GM03348 (cell line): ENCODE results near the gene GLS.
"Not testable (repeated sequence)": the region's sequence is repeated elsewhere in the genome, so short reads cannot be mapped to it uniquely, and the experiment has no call there.

ENCODE experiments used
- DNase-seq: peaks from one replicate; pipeline ENCODE4 v3.0.0; 2012; ENCODE audit warnings: low spot score

Gene GLS

DNA sequence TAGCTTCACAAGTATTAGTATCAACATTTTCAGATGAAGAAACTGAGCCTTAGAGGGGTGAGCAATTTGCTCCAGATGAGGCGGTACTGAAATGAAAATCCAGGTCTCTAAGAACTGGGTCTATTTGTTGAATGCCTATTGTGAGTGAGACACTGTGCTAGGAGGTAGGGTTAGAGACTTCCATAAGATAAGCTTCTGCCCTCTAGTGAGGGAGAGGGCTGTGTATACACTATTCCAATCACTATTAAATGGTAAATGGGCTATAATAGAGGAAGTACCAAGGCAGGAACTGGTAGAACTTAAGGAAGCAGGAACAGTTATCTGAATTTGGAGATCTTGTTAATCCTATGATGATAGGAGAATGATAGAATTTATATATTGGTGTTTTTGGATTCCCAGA is 23.6 kb upstream of the GLS start:
- no peak for DNase-seq

DNA sequence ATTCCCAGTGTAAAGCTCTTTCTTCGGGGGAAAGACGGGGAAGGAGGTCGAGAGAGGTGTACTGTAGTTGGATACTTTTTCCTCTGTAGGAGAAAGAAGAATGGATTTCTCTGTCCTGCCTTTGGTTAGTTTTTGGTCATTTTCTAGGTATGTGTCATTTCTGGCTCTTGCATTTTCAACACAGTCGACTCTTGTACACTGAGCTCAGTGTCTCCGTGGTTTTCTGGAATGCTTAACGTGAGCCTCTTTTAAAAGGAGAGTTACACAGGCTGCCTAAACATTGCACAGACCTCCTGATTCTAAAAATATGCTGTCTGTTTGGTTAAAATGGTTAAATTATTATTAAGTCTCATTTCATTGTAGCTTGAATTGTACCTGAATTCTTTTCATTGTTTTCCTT is 21.8 kb upstream of the GLS start:
- peak; percentile 44 for DNase-seq

DNA sequence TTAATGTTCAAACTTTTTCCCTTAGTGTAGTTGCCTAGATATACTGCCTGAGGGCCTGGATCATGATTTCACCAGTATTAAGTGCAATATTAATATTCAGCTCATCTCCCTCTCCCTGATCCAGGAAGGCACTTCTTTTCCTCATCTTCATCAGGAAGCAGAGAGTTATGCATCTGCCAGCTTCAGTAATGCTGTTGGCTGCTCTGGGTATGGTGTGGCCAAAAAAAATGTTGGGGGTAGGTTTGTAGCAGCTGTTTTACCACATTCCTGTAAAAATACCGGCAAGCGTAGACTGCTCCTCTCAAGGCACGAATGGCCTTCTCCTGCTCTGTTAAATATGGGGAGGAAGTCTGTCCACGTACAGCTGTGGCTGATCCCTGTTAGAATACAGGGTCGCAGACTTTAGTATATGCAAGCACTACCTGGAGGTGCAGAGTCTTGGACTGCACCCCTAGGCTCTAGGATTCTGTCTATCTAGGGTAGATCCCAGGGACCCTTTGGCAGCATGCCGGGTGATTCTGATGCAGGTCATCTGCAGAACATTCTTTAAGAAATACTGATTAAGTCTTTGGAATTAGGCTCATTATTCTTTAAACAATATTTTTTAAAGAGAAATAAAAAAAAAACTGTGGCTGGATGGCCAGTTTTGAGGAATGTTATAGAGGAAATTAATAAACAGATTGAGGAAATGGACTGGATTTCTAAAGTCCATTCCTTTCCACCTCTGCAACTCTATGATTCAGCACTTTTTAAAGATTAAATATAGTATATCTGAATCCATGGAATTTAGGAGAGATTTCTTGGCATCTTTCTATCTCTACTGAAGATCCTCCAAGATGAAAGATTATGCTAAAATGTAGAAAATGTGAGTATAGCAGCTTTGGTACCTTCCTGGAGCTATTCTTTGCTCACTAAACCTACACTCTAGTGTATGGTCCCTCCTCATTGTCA is 21.0 kb upstream of the GLS start:
- peak; percentile 58 for DNase-seq

DNA sequence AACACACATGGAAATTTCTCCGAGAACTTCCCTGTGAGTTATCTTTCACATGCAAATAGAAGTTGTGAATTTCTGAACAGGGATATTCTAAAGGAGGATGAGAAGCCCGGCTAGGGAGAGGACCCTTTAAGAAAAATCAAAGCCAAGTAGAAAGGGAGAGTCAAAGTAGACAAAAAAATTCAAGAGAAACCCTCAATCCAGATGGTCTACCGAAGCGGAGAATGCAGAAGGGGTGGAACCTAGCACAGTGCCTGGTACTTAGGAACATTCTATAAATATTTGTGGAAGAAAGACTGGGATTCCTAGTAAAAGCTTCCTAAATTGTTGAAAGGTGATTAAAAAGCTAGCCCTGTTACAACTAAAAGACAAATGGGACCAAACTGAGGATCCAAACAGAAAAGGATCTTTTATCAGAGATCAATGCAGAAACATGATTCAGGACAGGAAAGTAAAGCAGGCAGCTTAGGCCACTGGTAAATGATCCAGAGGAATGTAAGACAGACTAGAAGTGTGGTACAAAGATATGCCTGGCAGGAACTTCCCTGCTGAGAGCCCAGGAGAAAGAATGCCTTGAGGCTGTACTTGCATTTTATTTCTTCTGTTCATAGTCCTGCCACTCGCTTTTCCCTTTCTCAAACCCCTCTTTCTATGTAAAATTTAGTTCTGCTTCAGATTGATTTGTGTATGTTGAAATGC is 19.5 kb upstream of the GLS start:
- DNase-seq: peak; percentile 53

DNA sequence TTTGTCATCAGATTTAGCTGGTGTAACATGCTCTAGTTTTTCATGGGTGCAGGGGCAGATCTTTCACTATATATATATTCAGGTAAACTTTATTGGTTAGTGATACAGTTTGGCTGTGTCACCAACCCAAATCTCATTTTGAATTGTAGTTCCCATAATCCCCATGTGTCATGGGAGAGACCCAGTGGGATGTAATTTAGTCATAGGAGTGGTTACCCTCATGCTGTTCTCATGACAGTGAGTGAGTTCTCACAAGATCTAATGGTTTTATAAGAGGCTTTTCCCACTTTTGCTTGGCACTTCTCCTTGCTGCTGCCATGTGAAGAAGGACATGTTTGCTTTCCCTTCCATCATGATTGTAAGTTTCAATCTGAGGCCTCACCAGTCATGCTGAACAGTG is 18.5 kb upstream of the GLS start:
- not testable (repeated sequence) for DNase-seq

DNA sequence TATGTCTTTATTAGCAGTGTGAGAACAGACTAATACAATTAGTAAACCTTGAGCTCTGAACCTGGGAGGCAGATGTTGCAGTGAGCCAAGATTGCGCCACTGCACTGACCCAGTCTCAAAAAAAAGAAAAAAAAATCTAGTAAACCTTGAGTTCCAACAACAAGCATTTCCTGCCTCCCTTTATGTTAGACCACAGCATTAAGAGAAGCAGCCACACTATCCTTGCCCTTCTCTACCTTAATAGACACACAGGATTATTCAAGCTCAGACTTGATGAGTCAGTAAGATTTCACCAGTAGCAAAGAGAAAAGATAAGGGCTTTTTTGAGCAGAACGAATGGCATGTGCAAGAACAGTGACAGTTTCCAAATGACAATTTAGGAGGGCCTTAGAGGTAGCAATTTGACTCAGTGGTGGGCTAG is 18.0 kb upstream of the GLS start:
- DNase-seq: no peak

DNA sequence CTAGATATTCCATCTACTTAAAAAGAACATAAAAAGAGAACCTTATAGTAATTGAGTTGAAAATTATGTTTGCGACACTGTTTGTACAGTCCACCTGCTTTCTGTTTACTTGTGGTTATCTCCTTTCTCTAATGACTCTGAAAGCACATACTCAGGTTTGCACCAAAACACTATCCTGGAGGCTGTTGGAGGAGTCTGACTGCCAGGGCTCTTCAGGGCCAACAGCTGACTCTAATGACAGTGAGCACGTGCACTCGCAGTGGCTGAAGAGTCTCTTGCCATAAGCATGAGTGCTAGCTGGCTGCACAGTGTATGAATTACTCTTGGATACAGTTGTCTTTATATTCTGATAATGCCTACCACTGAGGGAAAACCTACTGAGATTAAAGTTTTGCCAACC is 16.7 kb upstream of the GLS start:
- no peak for DNase-seq

DNA sequence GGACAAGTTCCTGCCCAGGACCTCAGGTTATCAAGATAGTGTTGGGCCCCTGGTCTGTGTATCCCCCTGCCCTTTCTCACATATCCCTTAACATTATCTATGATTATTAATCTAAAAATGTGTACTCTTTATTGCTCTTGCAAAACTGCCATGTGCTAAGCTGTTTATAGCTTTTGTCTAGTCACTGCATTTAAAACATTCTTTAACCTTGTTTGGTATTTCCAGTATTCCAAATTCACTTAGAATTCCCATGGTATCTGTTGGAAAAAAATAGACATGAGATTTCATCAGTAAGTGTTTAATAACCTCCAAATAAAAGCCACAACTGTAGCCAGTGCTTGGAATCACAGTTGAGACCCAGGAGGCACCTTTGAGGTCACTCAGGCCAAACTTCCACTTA is 16.2 kb upstream of the GLS start:
- DNase-seq: peak; percentile 46

DNA sequence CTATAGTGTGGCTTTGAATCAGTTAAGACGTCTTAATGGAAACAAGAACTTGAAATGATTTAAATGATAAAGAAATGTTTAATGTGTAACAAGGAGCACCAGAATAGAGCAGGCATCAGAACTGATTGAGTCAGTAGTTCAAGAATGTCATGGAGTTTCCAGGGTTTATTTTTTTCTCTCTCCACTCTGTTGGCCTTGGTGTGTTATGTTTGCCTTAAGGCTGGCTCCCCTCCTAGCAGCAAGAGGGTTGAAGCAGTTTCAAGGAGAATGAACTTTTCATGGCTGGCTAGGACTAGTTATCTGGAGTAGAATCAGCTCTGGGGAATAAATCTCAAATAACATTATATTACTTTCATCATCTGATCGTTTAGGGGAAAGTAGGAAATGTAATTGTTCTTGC is 13.4 kb upstream of the GLS start:
- peak; percentile 64 for DNase-seq

DNA sequence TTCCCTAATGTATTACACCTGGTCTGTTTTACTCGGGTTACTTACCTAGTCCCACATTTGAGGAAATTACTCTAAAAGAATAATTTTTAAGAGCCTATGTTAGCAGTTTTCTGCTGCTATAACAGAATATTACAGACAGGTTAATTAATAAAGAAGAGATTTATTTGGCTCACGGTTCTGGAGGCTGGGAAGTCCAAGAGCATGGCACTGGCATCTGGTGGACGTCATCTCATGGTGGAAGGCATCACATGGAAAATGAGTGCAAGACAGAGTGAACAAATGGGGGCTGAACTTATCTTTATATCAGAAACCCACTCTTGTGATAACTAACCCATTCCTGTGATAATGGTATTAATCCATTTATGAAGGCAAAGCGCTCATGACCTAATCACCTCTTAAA is 12.8 kb upstream of the GLS start:
- no peak for DNase-seq

DNA sequence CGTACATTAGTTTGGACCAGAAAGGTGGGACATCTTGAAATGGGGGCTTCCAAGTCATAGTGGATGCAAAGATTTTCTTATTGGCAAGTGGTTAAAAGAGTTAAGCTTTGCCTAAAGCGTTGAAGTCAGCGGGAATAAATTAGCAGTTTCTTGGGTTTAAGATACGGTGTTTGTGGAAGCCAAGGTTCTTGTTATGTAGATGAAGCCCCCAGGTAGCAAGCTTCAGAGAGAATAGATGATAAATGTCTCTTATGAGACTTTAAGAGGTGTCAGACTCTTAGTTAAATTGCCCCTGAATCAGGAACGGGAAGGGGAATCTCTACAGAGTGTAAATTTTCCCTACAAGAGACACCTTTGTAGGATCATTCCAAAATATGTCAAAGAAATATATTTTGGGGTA is 10.9 kb upstream of the GLS start:
- no peak for DNase-seq

DNA sequence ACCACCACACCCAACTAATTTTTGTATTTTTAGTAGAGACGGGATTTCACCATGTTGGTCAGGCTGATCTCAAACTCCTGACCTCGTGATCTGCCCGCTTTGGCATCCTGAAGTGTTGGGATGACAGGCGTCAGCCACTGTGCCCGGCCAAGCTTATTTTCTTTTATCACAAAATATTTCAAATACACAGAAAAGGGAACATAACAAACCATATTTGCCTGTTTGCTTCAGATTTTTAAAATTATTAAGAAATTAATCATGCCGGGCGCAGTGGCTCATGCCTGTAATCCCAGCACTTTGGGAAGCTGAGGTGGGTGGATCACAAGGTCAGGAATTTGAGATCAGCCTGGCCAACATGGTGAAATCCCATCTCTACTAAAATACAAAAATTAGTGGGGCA is 7.2 kb upstream of the GLS start:
- not testable (repeated sequence) for DNase-seq

DNA sequence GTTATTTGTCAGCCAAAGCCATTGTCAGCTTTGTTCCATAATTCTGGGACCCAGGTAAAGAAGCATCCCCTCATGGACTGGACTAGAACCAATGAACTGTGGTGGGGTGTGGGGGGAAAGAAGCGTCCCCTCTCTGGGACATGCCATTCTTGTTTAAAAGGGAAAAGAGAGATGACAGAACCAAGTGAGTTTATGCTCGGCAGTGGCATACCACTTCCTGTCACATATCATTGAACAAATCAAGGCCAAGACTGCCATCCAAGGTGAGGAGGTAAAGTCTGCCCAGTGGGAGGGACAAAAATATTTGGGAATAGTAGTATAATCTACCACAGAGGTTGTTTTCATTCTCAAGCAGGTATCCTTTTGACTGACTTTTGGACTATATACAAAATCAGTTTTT is 4.7 kb upstream of the GLS start:
- DNase-seq: no peak

DNA sequence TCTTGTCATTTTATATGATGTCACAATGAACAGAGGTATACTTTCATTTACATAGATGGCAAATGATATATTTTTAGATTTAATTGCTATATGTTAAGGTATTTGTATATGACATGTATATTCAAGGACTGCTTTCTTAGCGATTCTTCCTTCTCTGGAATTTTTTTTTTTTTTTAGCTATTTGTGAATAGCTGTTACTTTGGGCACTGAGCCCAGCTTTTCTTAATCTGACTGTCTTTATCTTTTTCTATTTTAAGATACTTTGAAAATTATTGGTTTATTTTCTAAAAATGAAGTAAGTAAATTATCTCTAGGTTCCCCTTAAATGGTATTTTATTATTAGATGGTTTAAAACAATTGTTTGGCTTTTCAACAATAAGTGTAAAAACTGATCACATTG is 4.0 kb upstream of the GLS start:
- DNase-seq: no peak

DNA sequence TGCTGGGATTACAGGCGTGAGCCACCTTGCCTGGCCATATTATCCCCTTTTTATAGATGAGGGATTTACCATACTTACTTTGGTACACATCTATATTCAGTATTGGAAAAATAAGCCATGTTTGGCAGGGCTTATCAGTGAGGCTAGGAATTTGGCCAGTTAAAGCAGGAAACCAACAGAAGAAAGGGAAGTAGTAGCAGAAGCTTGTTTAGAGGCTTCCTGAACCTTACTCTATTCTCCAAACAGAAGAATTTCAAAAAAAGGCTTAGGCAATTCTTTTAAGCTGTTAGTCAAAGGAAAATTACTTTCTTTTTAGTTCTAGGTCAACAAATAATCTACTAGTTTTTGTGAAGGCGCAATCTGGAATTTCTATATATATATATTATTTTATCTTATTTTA is 3.2 kb upstream of the GLS start:
- no peak for DNase-seq

DNA sequence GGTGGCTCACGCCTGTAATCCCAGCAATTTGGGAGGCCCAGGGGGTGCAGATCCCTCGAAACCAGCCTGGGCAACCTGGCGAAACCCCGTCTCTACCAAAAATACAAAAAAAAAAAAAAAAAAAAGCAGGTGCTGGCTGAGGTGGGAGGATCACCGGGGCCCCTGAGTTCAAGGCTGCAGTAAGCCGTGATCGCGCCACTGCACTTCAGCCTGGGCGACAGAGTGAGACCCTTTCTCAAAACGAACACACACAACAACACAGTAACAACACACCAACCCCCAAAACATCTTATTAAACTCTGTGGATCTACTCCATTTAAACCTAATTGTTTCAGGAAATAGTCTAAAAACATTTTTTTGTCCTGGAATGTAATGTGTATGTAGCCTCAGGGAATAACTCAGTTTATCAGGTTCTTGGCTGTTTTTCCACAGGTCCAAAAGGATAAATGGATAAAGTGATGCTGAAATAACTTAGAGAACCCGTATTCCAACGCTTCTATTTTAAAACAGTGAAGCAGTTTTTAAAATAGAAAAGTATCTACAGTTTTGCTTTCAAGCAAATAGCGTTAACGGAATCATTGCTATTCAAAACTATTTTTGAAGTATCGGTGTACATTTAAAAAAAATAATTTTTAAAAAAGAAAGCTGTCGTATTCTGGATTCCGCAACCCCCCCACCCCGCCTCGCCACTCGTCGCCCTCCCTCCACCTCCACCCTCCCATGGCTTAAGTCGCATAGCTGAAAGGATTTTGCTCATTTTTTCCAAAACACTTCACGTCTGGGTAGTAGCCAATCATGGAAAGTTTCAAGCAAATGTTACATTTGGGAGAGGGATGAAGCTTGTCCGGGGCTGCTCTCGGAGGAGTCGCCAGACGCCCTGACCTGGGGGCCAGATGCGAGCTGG is 895 bp upstream of the GLS start:
- peak; percentile 7 for DNase-seq

DNA sequence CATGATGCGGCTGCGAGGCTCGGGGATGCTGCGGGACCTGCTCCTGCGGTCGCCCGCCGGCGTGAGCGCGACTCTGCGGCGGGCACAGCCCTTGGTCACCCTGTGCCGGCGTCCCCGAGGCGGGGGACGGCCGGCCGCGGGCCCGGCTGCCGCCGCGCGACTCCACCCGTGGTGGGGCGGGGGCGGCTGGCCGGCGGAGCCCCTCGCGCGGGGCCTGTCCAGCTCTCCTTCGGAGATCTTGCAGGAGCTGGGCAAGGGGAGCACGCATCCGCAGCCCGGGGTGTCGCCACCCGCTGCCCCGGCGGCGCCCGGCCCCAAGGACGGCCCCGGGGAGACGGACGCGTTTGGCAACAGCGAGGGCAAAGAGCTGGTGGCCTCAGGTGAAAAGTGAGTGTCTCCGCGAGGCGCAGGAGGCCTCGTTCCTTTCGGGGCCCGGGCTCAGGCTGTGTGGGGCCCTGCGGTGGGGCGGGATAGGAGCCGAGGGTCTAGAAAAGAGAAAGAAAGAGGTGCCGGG is 520 bp downstream of the GLS start:
- DNase-seq: peak; percentile 31

DNA sequence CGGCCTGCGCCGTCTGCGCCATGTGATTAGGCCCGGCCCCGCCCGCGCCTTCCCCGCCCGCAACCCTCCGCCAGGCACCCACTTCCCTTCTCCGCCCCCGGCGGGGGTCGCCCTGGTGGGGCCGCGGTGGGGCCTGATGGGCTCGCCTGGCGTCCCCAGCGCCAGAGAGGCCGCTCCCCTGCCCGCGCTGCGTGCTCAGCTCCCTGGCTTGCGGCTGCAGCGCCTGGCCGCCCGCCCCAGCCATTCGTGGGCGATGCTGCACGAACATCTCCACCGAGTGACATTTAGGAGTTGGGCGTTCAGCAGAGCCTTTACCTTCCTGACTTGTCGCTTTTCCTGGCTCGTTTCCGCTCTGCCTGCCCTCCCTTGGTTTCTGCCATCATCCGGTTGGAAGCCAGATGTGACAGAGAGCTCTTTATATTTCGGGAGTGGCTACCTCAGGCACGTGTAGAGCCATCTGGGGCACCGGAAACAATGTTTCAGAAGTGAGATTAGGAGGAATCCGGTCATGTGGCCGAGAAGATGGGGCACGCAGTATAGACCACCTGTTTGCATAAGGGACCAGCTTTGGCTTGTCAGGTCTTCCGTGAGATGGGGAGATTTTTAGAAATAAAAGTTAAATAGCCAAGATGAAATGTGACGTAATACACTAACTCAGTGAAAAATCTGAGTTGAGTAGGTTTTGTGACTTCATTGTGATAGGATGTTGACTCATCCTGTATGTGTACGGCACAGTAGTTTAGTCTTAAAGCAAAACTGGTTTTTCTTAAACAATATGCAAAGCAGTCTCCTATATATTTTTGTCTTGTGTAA is 1.2 kb downstream of the GLS start:
- peak; percentile 46 for DNase-seq

DNA sequence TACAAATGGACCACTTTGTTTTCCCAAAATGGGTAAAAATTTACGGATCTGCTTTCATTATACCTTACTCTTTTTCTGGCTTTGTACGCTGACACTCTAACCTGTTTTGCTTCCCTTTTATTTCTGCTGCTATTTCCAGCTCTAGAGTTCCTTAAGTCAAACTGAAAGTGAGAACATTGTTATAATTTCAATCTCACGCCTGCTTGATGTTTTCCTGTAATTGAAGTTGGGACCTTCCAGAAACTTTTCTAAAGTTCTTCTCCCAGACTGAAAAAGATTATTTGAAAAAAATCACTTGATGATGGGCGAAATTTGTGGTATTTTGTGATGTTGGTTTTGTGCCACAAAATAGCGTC is 1.8 kb downstream of the GLS start:
- no peak for DNase-seq

DNA sequence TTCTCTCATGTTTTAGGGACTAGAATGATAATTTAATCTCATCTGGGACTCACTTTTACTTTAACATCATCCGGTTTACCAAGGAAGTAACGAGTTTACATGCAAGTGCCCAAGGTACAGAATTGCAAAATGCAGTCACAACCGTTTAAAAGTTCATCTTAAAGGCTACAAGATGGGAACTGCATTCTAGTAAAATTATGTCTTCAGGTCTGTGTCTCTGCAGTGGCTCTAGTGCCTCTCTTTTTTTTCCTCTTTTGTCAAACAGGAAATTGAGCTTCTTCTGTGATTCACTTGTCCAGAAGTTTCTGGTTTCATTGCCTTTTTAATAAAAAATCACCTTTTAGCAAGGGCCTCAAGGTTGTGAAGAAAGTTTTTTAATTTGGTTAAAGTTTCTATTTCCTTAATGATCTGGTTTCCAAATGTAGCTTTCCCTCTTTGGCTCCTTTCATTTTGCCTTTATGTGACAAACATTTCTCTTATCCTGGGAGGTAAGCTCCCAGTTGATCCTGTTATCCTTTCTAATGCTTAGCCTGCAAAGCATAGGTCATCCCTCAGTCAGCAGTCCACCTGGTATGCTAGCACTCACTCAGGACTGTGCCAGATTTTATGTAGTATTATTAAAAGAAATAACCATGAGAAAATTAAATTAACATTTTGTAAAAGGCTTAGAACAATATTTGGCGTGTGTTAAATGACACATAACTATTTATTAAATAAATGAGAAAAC is 2.4 kb downstream of the GLS start:
- no peak for DNase-seq

DNA sequence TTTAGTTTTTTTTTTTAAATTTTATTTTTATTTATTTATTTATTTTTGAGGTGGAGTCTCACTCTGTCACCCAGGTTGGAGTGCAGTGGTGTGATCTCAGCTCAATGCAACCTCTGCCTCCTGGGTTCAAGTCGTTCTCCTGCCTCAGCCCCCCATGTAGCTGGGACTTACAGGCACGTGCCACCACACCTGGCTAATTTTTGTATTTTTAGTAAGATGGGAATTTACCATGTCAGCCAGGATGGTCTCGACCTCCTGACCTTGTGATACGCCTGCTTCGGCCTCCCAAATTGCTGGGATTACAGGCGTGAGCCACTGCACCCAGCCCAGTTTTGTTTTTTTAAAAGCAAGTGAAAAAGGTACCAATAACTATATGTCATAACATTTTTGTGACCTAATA is 5.2 kb downstream of the GLS start:
- DNase-seq: not testable (repeated sequence)
